ENCODE results near the gene CHD1. TPM values are rescaled to one million over a fixed set of nuclear protein-coding genes. Genes with fewer than 3 reads are reported as not detected.

CHD1 gene
- total and polyA plus RNA-seq, 2 of the 4 experiments (the other 2 are of a cell fraction), result 12.3 to 33.7 TPM

DNA sequence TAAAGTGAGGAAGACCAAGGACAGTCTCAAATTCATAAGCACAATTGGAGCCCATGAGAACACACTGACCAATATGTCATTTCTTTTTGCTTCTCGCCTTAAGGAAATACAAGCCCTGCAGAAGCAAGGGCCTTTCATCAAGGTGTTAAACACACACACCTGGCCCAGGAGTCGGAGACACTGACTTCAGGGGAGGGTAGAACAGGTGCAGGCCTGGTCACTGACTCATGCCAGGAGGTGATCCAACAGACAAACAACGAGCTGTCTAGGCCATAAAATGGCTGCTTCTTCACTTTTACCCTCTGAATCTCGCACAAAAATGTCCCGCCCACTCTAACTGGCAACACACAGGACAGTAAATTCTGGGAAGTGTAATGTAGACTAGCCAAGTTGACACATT, 92.6 kb downstream of the CHD1 start:
- dilution Hi-C loops (cut with HindIII; ENCODE audit: low sequenced_read_pairs, unreplicated experiment), result no loop called here
- H3K14ac ChIP-seq (replicated peaks; ENCODE audit: low read depth, low read length), result no peak overlapping the region
- peaks cover 2% of the 10 kb centered on the region; the same call in 1 of the 2 replicates for H3K4me1 ChIP-seq (ENCODE audit: control insufficient read depth, insufficient read depth, low read length)
- 67% methylated on average over 1 of the region's 5 CpGs; no CpG with 5 or more reads in 1 of the 2 experiments for WGBS, 2 experiments (ENCODE audit: extremely low coverage in 2 of 2, insufficient read length in 1 of 2)
- no peak overlapping the region for H3K4me3 ChIP-seq (ENCODE audit: insufficient read depth, low read depth, low read length)
- no peak overlapping the region for H3K4me2 ChIP-seq (ENCODE audit: low read depth, low read length)
- no peak for ATAC-seq (ENCODE audit: low read depth)
- H3K36me3 ChIP-seq (ENCODE audit: control insufficient read depth, insufficient read depth, low read length), result no peaks in the 10 kb centered on the region
- intact Hi-C loops (cut with micrococcal nuclease), result no loop called here
- H2AFZ ChIP-seq (replicated peaks; ENCODE audit: low read length, poor library complexity), result no peak overlapping the region
- H3K27me3 ChIP-seq (ENCODE audit: control insufficient read depth, insufficient read depth, low read length), result no peaks in the 10 kb centered on the region
- in situ Hi-C loops (cut with MboI; ENCODE audit: low sequenced_read_pairs), result no loop called here
- ChIA-PET POLR2A (ENCODE audit: unreplicated experiment) (interaction anchor here (0.6 kb wide), 1 partner anchor 59 kb away, joined by 4 read pairs; no protein-coding TSS in a partner anchor), CTCF (no interaction called here)
- H4K20me1 ChIP-seq (ENCODE audit: insufficient read depth, low read length), result no peaks in the 10 kb centered on the region
- H2AK9ac ChIP-seq (replicated peaks; ENCODE audit: low read depth, low read length, poor library complexity), result no peak overlapping the region
- no peaks in the 10 kb centered on the region for H3K79me1 ChIP-seq (ENCODE audit: low read depth in 1 of 2, low read length in 2 of 2)
- no peak overlapping the region for H3K18ac ChIP-seq (ENCODE audit: low read depth, low read length)
- H3K9me1 ChIP-seq (ENCODE audit: insufficient read depth, low read length), result no peaks in the 10 kb centered on the region
- no peak overlapping the region for H3K9ac ChIP-seq (ENCODE audit: low read depth, low read length)
- no peak overlapping the region for H2BK5ac ChIP-seq (ENCODE audit: low read depth, low read length, poor library complexity, severe bottlenecking)
- H4K8ac ChIP-seq (ENCODE audit: low read depth in 2 of 2, low read length in 2 of 2), result no peak overlapping the region
- no peak overlapping the region for H3K4ac ChIP-seq (ENCODE audit: low read depth, low read length)
- TF ChIP-seq SMC3 (IDR thresholded peaks at IDR 0.05; ENCODE audit: low read depth, low read length) (no peak), FOS (IDR thresholded peaks at IDR 0.05; ENCODE audit: low read depth, low read length) (no peak), MAZ (IDR thresholded peaks at IDR 0.05; ENCODE audit: borderline replicate concordance, low read depth, low read length) (no peak), RAD21 (IDR thresholded peaks at IDR 0.05; ENCODE audit: low read length) (no peak), NFE2L2 (IDR thresholded peaks at IDR 0.05; ENCODE audit: low read depth, low read length) (no peak), BHLHE40 (IDR thresholded peaks at IDR 0.05; ENCODE audit: low read depth, low read length) (no peak), RFX5 (IDR thresholded peaks at IDR 0.05; ENCODE audit: low read depth, low read length) (no peak), USF2 (IDR thresholded peaks at IDR 0.05; ENCODE audit: low read depth, low read length) (no peak), RCOR1 (IDR thresholded peaks at IDR 0.05; ENCODE audit: insufficient replicate concordance, low read length) (no peak), CHD1 (IDR thresholded peaks at IDR 0.05; ENCODE audit: low read depth, low read length) (no peak), CEBPB (IDR thresholded peaks at IDR 0.05; ENCODE audit: low read depth, low read length) (no peak), MXI1 (IDR thresholded peaks at IDR 0.05; ENCODE audit: borderline replicate concordance, low read depth, low read length) (no peak)
- TF ChIP-seq, protein P1, sequence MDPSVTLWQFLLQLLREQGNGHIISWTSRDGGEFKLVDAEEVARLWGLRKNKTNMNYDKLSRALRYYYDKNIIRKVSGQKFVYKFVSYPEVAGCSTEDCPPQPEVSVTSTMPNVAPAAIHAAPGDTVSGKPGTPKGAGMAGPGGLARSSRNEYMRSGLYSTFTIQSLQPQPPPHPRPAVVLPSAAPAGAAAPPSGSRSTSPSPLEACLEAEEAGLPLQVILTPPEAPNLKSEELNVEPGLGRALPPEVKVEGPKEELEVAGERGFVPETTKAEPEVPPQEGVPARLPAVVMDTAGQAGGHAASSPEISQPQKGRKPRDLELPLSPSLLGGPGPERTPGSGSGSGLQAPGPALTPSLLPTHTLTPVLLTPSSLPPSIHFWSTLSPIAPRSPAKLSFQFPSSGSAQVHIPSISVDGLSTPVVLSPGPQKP (IDR thresholded peaks at IDR 0.05; ENCODE audit: borderline replicate concordance, low read depth, low read length), result no peak
- H2BK120ac ChIP-seq (ENCODE audit: low read depth, low read length), result no peak overlapping the region
- no peak overlapping the region for H4K5ac ChIP-seq (ENCODE audit: low read depth, low read length)
- no peak overlapping the region for H3K56ac ChIP-seq (ENCODE audit: extremely low read depth, insufficient read depth, low read length)
- BruUV-seq (replicated peaks), result no TSS peak
- no peak for DNase-seq
- no peak overlapping the region for H3K27ac ChIP-seq (ENCODE audit: insufficient read depth, low read length)
- H4K91ac ChIP-seq (ENCODE audit: insufficient read depth, low read depth, low read length), result no peak overlapping the region
- no peak overlapping the region for H3K23ac ChIP-seq (ENCODE audit: low read depth, low read length)
- H2AK5ac ChIP-seq (ENCODE audit: low read depth, low read length), result no peak overlapping the region
- no peaks in the 10 kb centered on the region for H3K9me3 ChIP-seq (ENCODE audit: control insufficient read depth, insufficient read depth, low read length)
- H2BK15ac ChIP-seq (ENCODE audit: low read depth, low read length), result no peak overlapping the region
- H2BK20ac ChIP-seq (ENCODE audit: low read depth, low read length), result no peak overlapping the region

Measured in IMR-90 (cell line).